MCF 10A (cell line): ENCODE measurements around the gene ZBTB46. TPM values are rescaled to one million over a fixed set of nuclear protein-coding genes. Genes with fewer than 3 reads are reported as not detected.
"Not testable (repeated sequence)": the region's sequence is repeated elsewhere in the genome, so short reads cannot be mapped to it uniquely, and the experiment has no call there.

Source experiments
- BruUV-seq: library from RNA; stranded (reverse); fragments of 400-500 nt; replicated peaks from 2 replicates; lab custom pipeline; 2021; lab: Mats Ljungman, UMichigan
- CTCF ChIA-PET: fragments of 300-600 bp; sonication (Branson Sonifier 250); formaldehyde crosslinking; extraction: SDS; loops from one replicate; lab custom pipeline; 2021; ENCODE audit warnings: antibody characterized with exemption, inconsistent platforms; lab: Yijun Ruan, JAX
- POLR2A ChIA-PET: fragments of 300-600, 350-650 bp; sonication (Branson Sonifier 250); formaldehyde crosslinking; extraction: SDS; loops from one replicate; lab custom pipeline; 2020; ENCODE audit warnings: antibody characterized with exemption, inconsistent platforms; lab: Yijun Ruan, JAX
- DNase-seq: peaks from one replicate; pipeline ENCODE4 v3.0.0-alpha.2; 2018; ENCODE audit not compliant: unreplicated experiment
- H3K27ac Mint-ChIP-seq: one replicate; pipeline ENCODE4 v1.8.0; 2022; ENCODE audit warnings: mild to moderate bottlenecking, low read depth, mixed read lengths; ENCODE audit not compliant: unreplicated experiment
- H3K27me3 Mint-ChIP-seq: one replicate; pipeline ENCODE4 v1.8.0; 2022; ENCODE audit warnings: mixed read lengths; ENCODE audit not compliant: insufficient read depth, unreplicated experiment
- H3K36me3 Mint-ChIP-seq: one replicate; pipeline ENCODE4 v1.8.0; 2022; ENCODE audit warnings: mild to moderate bottlenecking, moderate library complexity, mixed read lengths; ENCODE audit not compliant: insufficient read depth, unreplicated experiment
- H3K4me1 Mint-ChIP-seq: one replicate; pipeline ENCODE4 v1.8.0; 2022; ENCODE audit warnings: mixed read lengths; ENCODE audit not compliant: insufficient read depth, unreplicated experiment
- H3K4me3 Mint-ChIP-seq: one replicate; pipeline ENCODE4 v1.8.0; 2022; ENCODE audit warnings: mild to moderate bottlenecking, moderate library complexity, mixed read lengths; ENCODE audit not compliant: unreplicated experiment
- H3K9me3 Mint-ChIP-seq: one replicate; pipeline ENCODE4 v1.8.0; 2022; ENCODE audit warnings: mixed read lengths; ENCODE audit not compliant: unreplicated experiment
- intact Hi-C: fragments of 100-400 bp; cut with micrococcal nuclease; formaldehyde crosslinking; loops from 2 replicates; pipeline ENCODE4 v1.14.1; 2022
- total RNA-seq: library from RNA; stranded (reverse); gene quantifications from 2 replicates; pipeline ENCODE4 v1.2.3, GENCODE V29; 2022
- TF ChIP-seq, protein P1 (sequence below): fragments of 200-600 bp; IDR thresholded peaks from one replicate; pipeline ENCODE4 v1.8.0; 2022; ENCODE audit warnings: antibody characterized with exemption, mild to moderate bottlenecking; ENCODE audit not compliant: unreplicated experiment

The ZBTB46 gene
- total RNA-seq, 1 experiment from 2014 or later = 0.63 TPM

DNA sequence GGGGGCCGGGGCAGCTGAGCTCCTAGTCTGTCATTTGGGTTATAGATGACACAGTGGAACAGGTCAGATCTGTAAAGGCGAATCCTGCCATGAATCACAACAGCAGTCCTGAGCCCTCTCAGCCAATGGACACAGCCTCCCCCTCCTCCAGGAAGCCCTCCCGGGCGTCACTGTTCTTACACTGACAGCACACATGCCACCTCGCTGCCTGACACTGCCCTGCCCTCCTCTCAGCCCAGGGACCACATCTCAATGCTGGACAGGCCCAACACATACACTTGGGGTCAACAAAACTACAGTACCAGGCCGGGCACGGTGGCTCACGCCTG is 26.8 kb downstream of the ZBTB46 start:
- H3K27ac Mint-ChIP-seq = no peak overlapping the region
- BruUV-seq = no TSS peak
- ChIA-PET POLR2A (no interaction called here), CTCF (interaction anchor here (0.6 to 2.2 kb wide), 2 partner anchors 18 to 454 kb away, joined by 3 to 10 read pairs; no protein-coding TSS in a partner anchor)
- DNase-seq = no peak
- TF ChIP-seq, protein P1, sequence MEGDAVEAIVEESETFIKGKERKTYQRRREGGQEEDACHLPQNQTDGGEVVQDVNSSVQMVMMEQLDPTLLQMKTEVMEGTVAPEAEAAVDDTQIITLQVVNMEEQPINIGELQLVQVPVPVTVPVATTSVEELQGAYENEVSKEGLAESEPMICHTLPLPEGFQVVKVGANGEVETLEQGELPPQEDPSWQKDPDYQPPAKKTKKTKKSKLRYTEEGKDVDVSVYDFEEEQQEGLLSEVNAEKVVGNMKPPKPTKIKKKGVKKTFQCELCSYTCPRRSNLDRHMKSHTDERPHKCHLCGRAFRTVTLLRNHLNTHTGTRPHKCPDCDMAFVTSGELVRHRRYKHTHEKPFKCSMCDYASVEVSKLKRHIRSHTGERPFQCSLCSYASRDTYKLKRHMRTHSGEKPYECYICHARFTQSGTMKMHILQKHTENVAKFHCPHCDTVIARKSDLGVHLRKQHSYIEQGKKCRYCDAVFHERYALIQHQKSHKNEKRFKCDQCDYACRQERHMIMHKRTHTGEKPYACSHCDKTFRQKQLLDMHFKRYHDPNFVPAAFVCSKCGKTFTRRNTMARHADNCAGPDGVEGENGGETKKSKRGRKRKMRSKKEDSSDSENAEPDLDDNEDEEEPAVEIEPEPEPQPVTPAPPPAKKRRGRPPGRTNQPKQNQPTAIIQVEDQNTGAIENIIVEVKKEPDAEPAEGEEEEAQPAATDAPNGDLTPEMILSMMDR = no peak
- H3K36me3 Mint-ChIP-seq = no peaks in the 10 kb centered on the region
- H3K4me1 Mint-ChIP-seq = no peaks in the 10 kb centered on the region
- no peak overlapping the region for H3K4me3 Mint-ChIP-seq
- intact Hi-C loops = no loop called here
- no peaks in the 10 kb centered on the region for H3K9me3 Mint-ChIP-seq
- H3K27me3 Mint-ChIP-seq = no peaks in the 10 kb centered on the region

- POLR2A ChIA-PET = no interaction called here
- H3K9me3 Mint-ChIP-seq = no peaks in the 10 kb centered on the region
Measured at GRCh38 chr20:63802469-63803240, 28.4 kb downstream of the ZBTB46 start.

DNA sequence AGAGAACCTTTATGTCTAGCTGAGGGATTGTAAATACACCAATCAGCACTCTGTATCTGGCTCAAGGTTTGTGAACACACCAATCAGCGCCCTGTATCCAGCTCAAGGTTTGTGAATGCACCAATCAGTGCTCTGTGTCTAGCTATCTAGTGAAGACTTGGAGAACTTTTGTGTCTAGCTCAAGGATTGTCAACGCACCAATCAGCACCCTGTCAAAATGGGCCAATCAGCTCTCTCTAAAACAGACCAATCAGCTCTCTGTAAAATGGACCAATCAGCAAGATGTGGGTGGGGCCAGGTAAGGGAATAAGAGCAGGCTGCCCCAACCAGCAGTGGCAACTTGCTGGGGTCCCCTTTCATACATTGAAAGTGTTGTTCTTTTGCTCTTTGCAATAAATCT is 29.9 kb downstream of the ZBTB46 start:
- ChIA-PET POLR2A (interaction anchor here (0.7 to 1.1 kb wide), 2 partner anchors 9 to 14 kb away, joined by 3 to 4 read pairs; no protein-coding TSS in a partner anchor), CTCF (interaction anchor here (1.0 kb wide), 2 partner anchors 13 to 320 kb away, joined by 4 to 5 read pairs; no protein-coding TSS in a partner anchor)
- H3K27ac Mint-ChIP-seq = not testable (repeated sequence)

More at GRCh38 chr20:63802469-63803240, 28.4 kb downstream of the ZBTB46 start:
- H3K27me3 Mint-ChIP-seq = no peaks in the 10 kb centered on the region
- CTCF ChIA-PET = no interaction called here
- no peaks in the 10 kb centered on the region for H3K36me3 Mint-ChIP-seq
- no peak for DNase-seq
- no peak overlapping the region for H3K27ac Mint-ChIP-seq
- H3K4me1 Mint-ChIP-seq = no peaks in the 10 kb centered on the region
- intact Hi-C loops = no loop called here
- TF ChIP-seq, protein P1 = no peak
- no peak overlapping the region for H3K4me3 Mint-ChIP-seq
- no TSS peak for BruUV-seq

DNA sequence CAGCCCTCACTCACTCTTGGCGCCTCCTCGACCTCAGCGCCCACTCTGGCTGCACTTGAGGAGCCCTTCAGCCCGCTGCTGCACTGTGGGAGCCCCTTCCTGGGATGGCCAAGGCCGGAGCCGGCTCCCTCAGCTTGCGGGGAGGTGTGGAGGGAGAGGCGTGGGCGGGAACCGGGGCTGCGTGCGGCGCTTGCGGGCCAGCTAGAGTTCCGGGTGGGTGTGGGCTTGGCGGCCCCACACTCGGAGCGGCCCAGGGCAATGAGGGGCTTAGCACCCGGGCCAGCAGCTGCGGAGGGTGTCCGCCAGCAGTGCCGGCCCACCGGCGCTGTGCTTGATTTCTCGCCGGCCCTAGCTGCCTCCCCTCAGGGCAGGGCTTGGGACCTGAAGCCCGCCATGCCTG is 30.7 kb downstream of the ZBTB46 start:
- H3K4me1 Mint-ChIP-seq, H3K4me3 Mint-ChIP-seq, DNase-seq, H3K27me3 Mint-ChIP-seq, H3K36me3 Mint-ChIP-seq, BruUV-seq, H3K27ac Mint-ChIP-seq, intact Hi-C loops: not testable (repeated sequence)
- ChIA-PET POLR2A (interaction anchor here (1.1 kb wide), 1 partner anchor 14 kb away, joined by 3 read pairs; no protein-coding TSS in a partner anchor), CTCF (interaction anchor here (0.6 to 1.0 kb wide), 4 partner anchors 12 to 792 kb away, joined by 3 to 5 read pairs (median 4); no protein-coding TSS in a partner anchor)
- peaks cover 11% of the 10 kb centered on the region for H3K9me3 Mint-ChIP-seq

More for the DNA sequence above, 29.9 kb downstream of the ZBTB46 start:
- H3K4me3 Mint-ChIP-seq, intact Hi-C loops, H3K9me3 Mint-ChIP-seq, H3K27me3 Mint-ChIP-seq, H3K36me3 Mint-ChIP-seq, H3K4me1 Mint-ChIP-seq, BruUV-seq, DNase-seq: not testable (repeated sequence)

- H3K4me1 Mint-ChIP-seq, POLR2A ChIA-PET, intact Hi-C loops, BruUV-seq, H3K36me3 Mint-ChIP-seq, H3K27ac Mint-ChIP-seq, H3K4me3 Mint-ChIP-seq, H3K27me3 Mint-ChIP-seq: not testable (repeated sequence)
- peak; percentile 42 for DNase-seq
- CTCF ChIA-PET = interaction anchor here (1.0 to 2.5 kb wide), 2 partner anchors 11 to 13 kb away, joined by 3 to 10 read pairs; no protein-coding TSS in a partner anchor
- H3K9me3 Mint-ChIP-seq = peaks cover 11% of the 10 kb centered on the region
Measured at GRCh38 chr20:63799127-63799526, 31.9 kb downstream of the ZBTB46 start.

DNA sequence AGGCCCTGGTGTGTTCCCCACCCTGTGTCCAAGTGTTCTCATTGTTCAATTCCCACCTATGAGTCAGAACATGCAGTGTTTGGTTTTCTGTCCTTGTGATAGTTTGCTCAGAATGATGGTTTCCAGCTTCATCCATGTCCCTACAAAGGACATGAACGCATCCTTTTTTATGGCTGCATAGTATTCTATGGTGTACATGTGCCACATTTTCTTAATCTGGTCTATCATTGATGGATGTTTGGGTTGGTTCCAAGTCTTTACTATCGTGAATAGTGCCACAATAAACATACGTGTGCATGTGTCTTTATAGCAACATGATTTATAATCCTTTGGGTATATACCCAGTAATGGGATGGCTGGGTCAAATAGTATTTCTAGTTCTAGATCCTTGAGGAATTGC is 33.9 kb downstream of the ZBTB46 start:
- H3K27me3 Mint-ChIP-seq, H3K36me3 Mint-ChIP-seq, H3K4me3 Mint-ChIP-seq, DNase-seq, POLR2A ChIA-PET, intact Hi-C loops, BruUV-seq, H3K4me1 Mint-ChIP-seq, H3K27ac Mint-ChIP-seq: not testable (repeated sequence)
- CTCF ChIA-PET = interaction anchor here (2.5 kb wide), 1 partner anchor 11 kb away, joined by 10 read pairs; no protein-coding TSS in a partner anchor
- peaks cover 11% of the 10 kb centered on the region for H3K9me3 Mint-ChIP-seq
